ENCODE results near the gene C10orf120.

Gene C10orf120

GRCh38 chr10:122658356-122659049 lies 41.1 kb downstream of the C10orf120 start:
- no peak for DNase-seq

- no peak for DNase-seq
Measured at GRCh38 chr10:122657729-122658128, 41.9 kb downstream of the C10orf120 start.

DNA sequence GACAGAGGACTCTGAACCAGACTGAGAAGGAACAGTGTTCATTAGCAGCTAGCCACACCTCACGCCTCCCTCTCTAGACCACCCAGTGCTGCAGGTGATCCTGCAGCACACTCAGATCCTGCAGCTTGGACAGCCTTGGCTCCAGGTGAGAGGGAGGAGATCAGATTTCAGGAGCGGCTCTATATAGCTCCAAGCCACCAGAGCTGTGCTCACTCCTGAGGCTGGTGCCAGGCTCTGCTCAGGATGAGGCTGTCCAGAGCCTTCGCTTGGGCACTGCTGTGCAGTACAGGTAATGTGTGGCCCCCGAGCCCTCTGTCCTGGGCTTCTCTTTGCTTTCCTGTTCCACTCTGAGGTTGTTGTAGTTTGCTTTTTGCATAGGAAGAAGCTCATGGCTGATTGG lies 42.4 kb downstream of the C10orf120 start:
- DNase-seq = no peak

DNA sequence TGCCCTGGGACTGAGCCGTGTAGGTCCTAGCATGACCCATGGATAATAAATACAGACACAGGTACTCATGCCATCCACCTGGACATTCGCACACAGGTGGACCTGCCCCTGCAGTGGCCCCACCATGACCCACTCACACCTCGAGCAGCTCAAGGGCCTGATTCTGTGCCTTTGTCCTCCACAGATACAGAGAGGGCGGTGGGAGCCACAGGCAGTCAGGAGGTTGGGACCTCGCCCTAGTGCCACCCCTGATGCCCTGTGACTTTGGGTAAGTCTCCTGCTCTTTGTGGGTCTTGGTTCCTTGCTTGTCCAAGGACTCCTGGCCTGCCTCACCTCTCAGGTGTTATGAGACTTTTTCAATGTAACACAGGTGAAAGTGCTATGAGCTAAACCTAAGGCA lies 42.9 kb downstream of the C10orf120 start:
- no peak for DNase-seq

- DNase-seq = no peak
Measured at GRCh38 chr10:122656308-122656705, 43.3 kb downstream of the C10orf120 start.

DNA sequence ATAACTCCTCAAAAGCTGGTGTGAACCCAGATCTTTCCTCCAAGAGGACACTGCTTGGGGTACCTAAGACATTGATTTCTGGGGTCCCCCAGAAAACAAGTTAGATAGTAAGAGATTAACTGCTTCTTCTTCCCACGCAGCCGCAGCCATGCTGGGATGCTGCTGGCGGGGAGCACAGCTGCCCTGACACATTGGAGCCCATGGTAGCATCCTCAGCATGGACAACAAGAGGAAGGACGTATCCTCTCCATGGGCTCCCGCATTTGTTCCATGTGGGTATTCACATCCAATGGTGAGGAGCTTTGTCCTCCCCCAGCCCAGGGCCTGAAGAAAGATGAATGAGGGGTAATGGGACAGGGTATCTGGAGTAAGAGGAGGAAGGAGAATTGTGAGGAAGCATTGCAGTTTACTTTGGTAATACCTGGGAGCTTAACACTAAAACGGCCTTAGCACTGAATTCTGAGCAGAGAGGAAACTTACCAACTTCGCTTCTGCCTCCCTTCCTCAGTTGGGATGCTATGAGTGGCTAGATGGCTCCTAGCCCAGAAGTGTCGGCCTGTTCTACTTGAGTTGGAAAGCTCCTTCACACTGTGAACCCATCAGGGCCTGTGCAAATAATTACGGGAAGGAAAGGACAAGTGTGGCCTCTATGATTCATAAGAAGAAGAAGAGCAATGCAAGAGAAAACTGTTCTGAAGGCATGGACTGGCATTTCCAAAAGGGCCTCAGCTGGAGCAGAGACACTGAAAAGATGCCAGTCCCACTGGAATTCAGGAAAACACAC lies 43.9 kb downstream of the C10orf120 start:
- DNase-seq = no peak

DNA sequence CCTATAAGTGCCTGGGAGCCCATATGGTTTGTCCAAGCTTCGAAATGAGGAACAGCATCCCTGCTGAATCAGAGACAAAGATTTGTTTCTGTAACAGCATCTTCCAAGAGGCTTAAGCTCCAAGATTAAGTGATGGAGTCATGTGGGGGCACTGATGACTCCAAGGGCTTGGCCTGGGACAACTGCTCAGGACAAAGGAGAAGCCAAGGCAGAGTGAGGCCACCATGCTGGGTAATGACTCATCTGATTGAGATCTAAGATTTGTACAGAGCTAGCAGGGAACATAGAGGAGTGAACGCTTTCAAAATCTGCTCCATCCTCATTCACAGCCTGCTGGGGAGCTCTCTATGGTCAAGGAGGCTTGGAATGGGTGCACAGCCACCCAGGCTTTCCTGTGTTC lies 49.3 kb downstream of the C10orf120 start:
- DNase-seq = no peak

DNA sequence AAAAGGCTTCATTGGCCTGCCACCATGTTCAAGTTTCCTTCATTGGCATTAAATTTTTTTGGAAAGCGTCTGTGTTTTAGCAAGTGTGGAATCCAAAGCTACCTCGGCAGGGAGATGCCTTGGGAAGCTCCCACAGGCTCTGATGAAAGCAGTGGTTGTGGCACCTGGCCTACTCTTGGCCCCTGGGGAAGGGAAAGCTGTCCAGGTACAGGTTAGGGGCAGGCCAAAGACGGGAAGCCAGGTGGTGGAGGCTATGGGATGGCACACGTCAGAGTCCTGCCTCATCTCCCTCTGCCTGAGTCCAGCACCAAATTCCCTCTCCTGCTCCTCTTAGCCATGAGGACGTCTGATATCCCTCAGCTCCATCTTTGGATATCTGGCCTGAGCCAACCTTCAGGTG lies 49.7 kb downstream of the C10orf120 start:
- DNase-seq = no peak

DNA sequence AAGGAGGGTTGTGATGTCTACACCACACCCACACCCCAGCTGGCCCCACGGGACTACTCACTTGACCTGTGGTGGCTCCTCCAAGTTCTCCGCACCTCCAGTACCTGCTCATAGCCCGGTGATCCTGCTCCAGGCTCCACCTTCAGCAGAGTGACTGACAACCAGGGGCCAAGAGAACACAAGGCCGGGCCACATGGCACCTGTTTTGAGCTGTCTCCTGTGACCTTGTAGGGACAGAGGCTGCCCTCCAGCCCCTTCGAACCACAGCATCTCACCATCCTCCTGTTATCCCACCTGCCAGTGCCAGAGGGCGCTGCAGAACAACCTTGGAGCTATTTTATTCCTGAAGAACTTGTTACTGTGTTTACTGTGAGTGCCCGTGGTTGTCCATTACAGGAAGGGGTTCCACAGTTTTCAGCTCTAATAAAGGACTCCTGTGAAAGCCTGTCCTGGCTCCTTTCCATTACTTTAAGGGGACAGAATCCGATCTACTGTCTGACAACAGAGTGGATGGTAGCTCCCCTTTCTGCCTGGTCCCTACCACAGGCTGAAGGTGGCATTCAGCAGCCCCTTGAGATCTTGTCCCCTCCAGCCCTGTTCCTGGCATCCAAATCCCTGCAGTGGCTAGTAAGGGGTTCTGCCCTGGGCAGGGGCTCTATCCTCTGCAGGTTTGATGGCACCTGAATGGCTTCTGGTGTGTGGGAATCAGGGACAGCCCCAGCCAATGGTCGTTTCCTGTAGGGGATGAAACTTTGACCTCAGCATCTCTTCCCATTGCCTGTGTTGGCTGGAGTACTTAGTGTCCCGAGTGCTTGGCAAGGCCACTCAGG lies 50.8 kb downstream of the C10orf120 start:
- no peak for DNase-seq
